ENCODE results near the gene LONP2. TPM values are rescaled to one million over a fixed set of nuclear protein-coding genes. Genes with fewer than 3 reads are reported as not detected.

The LONP2 gene
- total RNA-seq, 4 donors from 2014 or later, result 37.3 to 52.0 (median 47.0) TPM

- H3K4me3 ChIP-seq (ENCODE audit: low read depth, poor library complexity, severe bottlenecking), result no peak overlapping the region
- DNase-seq (ENCODE audit: low spot score in 2 of 2), result no peak
- intact Hi-C loops (cut with DNase I; ENCODE audit: low total_unique reads), result no loop called here
- TF ChIP-seq POLR2A (IDR thresholded peaks at IDR 0.05) (no peak), CTCF (IDR thresholded peaks at IDR 0.05) (no peak)
- WGBS, 2 donors, result 47 to 53% methylated on average over 1 of the region's 1 CpG
These were observed 50.6 kb downstream of the LONP2 start for GRCh38 chr16:48294724-48295123.

- intact Hi-C loops (cut with DNase I; ENCODE audit: low total_unique reads), result no loop called here
- no peak overlapping the region for H3K4me3 ChIP-seq (ENCODE audit: low read depth, poor library complexity, severe bottlenecking)
- DNase-seq (ENCODE audit: low spot score in 2 of 2), result no peak
- 43 to 47% methylated on average over 1 of the region's 1 CpG for WGBS, 2 donors
- no peak for TF ChIP-seq POLR2A (IDR thresholded peaks at IDR 0.05)
- TF ChIP-seq CTCF (IDR thresholded peaks at IDR 0.05), result no peak
These were observed 51.6 kb downstream of the LONP2 start for GRCh38 chr16:48295488-48296281.

GRCh38 chr16:48299471-48299870 lies 55.4 kb downstream of the LONP2 start:
- H3K4me3 ChIP-seq (ENCODE audit: low read depth, poor library complexity, severe bottlenecking), result no peak overlapping the region
- intact Hi-C loops (cut with DNase I; ENCODE audit: low total_unique reads), result no loop called here
- DNase-seq (ENCODE audit: low spot score in 2 of 2), result no peak
- no peak for TF ChIP-seq CTCF (IDR thresholded peaks at IDR 0.05)
- no peak for TF ChIP-seq POLR2A (IDR thresholded peaks at IDR 0.05)
- WGBS, 2 donors, result 96 to 100% methylated on average over 4 of the region's 4 CpGs

GRCh38 chr16:48300391-48300856 lies 56.3 kb downstream of the LONP2 start:
- DNase-seq (ENCODE audit: low spot score in 2 of 2), result no peak
- intact Hi-C loops (cut with DNase I; ENCODE audit: low total_unique reads), result no loop called here
- WGBS, 2 donors, result 74% methylated on average over 1 of the region's 1 CpG
- TF ChIP-seq POLR2A (IDR thresholded peaks at IDR 0.05) (no peak), CTCF (IDR thresholded peaks at IDR 0.05) (no peak)
- H3K4me3 ChIP-seq (ENCODE audit: low read depth, poor library complexity, severe bottlenecking), result no peak overlapping the region

- H3K4me3 ChIP-seq (ENCODE audit: low read depth, poor library complexity, severe bottlenecking), result no peak overlapping the region
- DNase-seq (ENCODE audit: low spot score in 2 of 2), result no peak
- 98% methylated on average over 7 of the region's 7 CpGs for WGBS, 2 donors
- intact Hi-C loops (cut with DNase I; ENCODE audit: low total_unique reads), result no loop called here
- no peak for TF ChIP-seq CTCF (IDR thresholded peaks at IDR 0.05)
- TF ChIP-seq POLR2A (IDR thresholded peaks at IDR 0.05), result no peak
These were observed 64.4 kb downstream of the LONP2 start for GRCh38 chr16:48308535-48308934.
